IPS-NIHi11 (cell line): ENCODE measurements around the gene SHKBP1.
A peak's percentile ranks its signal among the peaks of the same experiment; 100 is the strongest.

Experiments
- DNase-seq: peaks from one replicate; pipeline ENCODE4 v3.0.0; 2012; ENCODE audit warnings: mixed read lengths, low spot score

SHKBP1 gene

GRCh38 chr19:40601134-40601974 lies 24.7 kb downstream of the SHKBP1 start, which contains the start of gene LTBP4:
Gene LTBP4 (plus strand): TSS chr19:40601369. CDS start chr19:40601388, 19 bp downstream.
- peak; percentile 7 for DNase-seq

GRCh38 chr19:40603071-40603388 lies 26.4 kb downstream of the SHKBP1 start:
- DNase-seq = no peak

GRCh38 chr19:40603389-40604170 lies 26.9 kb downstream of the SHKBP1 start:
- DNase-seq = peak; percentile 86

- no peak for DNase-seq
Measured at GRCh38 chr19:40604171-40604646, 27.5 kb downstream of the SHKBP1 start.

- no peak for DNase-seq
Measured at GRCh38 chr19:40604647-40605215, 28.1 kb downstream of the SHKBP1 start.

GRCh38 chr19:40605216-40605971 lies 28.7 kb downstream of the SHKBP1 start:
- DNase-seq = peak; percentile 39

- peak; percentile 8 for DNase-seq
Measured at GRCh38 chr19:40607311-40608239, 30.9 kb downstream of the SHKBP1 start.

- DNase-seq = no peak
Measured at GRCh38 chr19:40608240-40608621, 31.6 kb downstream of the SHKBP1 start.

GRCh38 chr19:40608957-40609356 lies 32.3 kb downstream of the SHKBP1 start:
- no peak for DNase-seq

GRCh38 chr19:40609561-40610395 lies 33.1 kb downstream of the SHKBP1 start:
- peak; percentile 88 for DNase-seq

- DNase-seq = no peak
Measured at GRCh38 chr19:40610396-40611064, 33.9 kb downstream of the SHKBP1 start.

- DNase-seq = no peak
Measured at GRCh38 chr19:40611096-40611495, 34.4 kb downstream of the SHKBP1 start.

- DNase-seq = no peak
Measured at GRCh38 chr19:40611900-40612698, 35.4 kb downstream of the SHKBP1 start.

GRCh38 chr19:40612831-40613689 lies 36.4 kb downstream of the SHKBP1 start:
- DNase-seq = peak; percentile 82

- DNase-seq = peak; percentile 78
Measured at GRCh38 chr19:40613690-40614621, 37.3 kb downstream of the SHKBP1 start.
